GM18508 (cell line): Measurements from ENCODE around the gene EEPD1.
"Not testable (repeated sequence)": the region's sequence is repeated elsewhere in the genome, so short reads cannot be mapped to it uniquely, and the experiment has no call there.

Experiments used
- ATAC-seq: cut with Tn5 transposase; IDR thresholded peaks from one replicate; pipeline ENCODE4 v1.9.1; 2021; ENCODE audit warnings: moderate number of reproducible peaks; ENCODE audit not compliant: insufficient read depth, unreplicated experiment

The EEPD1 gene

DNA sequence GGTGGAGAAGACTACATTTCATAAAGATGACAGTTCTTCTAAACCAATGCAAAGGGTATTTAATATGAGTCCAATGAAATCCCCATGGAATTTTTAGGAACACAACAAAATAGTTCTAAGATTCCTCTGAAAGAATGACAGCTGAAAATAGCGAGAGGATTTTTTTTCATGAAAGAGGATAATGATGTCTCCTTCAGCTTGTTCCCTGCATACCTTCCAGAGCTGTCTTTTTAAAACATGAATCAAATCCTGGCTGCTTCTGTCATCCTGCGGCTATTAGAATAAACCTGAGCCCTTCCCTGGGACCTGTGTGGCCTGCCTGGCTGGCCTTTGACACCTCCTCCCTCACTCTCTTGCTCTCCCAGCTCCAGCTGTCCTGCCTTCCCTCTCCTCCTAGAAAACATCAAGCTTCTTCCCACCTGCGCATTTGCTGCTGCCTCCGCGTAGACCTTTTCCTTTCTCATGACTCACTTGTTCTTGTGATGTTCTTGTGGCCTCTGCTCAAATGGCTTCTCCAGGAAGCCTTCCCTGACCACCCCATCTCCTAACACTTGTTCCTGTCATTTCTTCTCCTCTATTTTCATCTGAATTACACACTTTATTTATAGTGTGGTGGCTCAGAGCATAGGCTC is 57.4 kb downstream of the EEPD1 start:
- no peak for ATAC-seq

DNA sequence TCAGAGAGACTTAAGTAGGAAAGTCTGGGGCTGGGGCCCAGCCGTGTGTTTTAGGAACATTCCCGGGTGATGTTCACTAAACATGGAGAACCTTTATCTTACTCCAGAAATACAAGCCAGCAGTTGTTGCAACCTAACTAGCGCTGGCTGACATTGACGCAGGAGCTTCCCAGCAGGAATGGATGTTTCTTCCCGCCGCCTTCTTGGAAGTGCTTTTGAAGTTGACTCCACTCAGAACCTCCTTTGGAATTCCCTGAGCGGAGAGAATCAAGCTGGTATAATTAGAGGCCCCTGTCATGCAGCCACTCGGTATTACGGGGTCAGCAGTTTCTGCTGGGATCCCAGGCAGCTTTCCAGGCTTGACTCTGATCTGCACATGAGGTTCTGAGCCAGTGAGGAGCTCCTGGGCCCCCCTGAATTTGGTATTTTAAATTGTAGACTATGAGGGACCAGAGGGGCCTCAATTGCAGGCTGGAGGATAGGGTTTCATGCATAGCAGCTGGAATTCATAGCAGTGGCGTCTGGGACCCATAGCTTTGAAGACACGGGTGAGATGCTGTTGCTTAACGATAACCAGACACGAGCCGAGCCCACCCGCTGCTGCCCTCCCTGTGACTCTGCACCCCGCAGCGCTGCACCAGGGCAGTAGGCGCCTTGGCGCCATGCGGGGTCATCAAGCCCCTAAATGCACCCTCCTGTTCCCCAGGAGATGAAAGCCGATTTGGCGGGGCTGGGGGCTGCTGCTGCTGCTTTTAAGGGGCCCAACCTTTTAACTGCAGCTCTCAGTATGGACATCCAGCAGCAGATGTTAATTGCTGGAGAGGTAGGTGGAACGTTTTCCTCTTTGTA is 61.8 kb downstream of the EEPD1 start:
- ATAC-seq = no peak

DNA sequence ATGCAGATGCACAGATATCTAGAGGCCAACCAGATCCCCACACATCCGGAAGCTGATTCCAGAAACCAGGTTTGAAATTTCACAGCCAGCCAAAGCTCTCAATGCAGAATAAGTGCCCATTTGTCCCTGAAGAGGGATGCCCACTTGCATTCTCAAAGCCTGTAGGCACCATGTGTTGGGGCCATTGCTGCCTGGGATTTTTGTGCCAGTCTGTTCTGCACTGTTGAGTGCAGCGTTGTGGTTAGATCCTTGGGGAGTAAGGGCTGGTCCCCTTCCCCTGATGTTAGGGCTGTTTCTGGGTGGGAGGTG is 62.4 kb downstream of the EEPD1 start:
- ATAC-seq = no peak

DNA sequence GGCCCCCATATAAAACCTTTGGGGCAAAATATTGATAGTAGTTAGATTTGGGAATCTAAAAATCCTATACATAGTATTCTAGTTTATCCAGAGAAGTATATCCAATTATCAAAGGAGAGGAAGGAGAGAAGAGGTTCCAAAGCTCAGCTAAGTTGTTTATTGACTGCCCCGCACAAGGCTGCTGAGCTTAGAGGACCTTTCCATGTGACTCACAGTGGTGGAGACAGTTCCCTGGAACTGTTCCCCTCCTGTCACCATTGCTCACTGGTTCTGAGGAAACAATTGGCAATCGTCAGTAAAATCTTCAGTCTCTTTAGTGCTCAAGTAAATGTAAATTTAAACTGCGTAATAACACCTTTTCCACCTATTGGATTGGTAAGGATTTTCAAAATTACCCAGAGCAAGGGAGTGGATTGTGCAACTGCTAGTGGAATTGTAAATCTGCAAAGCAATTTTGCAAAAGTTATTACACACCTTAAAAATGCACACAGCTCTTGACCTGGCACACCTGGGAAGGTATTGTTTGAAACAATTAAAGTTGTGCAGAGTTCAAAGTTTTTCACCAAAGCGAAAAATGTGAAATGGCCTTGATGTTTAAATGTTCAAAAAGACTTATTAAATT is 63.1 kb downstream of the EEPD1 start:
- no peak for ATAC-seq

DNA sequence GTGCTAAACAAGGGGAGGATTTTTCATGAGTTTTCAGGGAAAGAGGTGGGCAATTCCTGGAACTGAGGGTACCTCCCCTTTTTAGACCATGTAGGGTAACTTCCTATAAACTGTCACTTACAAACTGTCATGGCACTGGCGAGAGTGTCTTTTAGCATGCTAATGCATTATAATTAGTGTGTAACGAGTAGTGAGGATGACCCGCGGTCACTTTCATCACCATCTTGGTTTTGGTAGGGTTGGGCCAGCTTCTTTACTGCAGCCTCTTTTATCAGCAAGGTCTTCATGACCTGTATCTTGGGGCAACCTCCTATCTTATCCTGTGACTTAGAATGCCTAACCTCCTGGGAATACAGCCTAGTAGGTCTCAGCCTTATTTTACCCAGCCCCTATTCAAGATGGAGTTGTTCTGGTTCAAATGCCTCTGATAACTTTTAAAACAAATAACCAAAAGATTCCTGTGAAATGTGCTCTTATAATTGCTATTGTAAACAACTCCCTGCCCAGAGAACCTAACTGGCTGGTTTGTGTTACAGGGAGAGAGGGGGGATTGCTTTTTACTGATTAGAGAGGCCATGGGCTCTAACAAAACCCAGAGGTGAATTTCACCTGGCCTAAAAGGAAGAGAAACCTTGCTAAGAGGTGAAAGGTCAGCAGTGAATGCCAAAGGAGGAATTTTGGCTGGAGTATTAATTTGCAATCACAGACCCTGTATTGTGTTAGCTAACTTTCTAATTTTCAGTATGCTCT is 64.3 kb downstream of the EEPD1 start:
- no peak for ATAC-seq

DNA sequence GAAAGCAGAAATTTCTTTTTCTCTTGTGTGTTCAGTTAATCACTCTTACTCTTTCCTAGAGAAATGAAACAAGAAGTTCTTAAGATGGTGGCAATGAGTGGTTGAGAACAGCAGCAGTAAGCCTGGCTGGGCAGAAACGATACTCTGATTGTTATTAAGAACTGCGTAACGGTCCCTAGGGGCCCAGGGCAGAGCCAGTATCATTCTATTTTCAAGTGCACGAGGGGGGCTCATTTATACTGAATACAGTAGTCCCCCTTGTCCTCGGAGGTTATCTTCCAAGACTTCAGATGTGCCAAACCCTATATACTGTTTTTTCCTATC is 64.9 kb downstream of the EEPD1 start:
- no peak for ATAC-seq

DNA sequence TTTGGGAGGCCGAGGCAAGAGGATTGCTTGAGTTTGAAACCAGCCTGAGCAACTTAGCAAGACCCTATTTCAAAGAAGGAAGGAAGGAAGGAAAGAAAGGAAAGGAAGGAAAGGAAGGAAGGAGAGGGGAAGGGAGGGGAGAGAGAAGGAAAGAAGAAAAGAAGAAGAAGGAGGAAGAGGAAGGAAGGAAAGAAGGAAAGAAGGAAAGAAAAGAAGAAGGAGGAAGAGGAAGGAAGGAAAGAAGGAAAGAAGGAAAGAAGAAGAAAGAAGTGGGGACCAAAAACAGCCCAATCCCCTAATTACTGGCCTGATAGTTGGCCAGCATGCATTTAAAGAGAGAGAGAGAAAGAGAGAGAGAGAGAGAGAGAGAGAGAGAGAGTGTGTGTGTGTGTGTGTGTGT is 66.4 kb downstream of the EEPD1 start:
- ATAC-seq = no peak

DNA sequence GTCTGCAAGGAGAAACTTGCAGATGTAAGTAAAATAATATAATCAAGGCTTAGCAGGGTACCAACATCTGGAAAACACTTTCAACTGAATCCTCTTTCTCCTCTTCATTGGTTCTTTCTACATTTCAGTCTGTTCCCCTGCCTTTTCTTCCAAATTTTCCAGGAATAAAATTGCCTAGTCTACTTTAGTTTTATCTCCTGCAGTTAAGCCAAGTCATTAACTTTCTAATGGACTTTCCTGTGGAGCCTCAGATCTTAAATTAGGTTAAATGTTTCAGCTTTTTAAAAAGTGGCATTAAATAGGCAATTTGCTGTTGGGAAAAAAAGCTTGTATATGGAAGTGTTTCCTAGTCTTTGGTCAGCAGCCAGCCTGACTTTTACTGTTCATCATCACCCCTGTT is 70.8 kb downstream of the EEPD1 start:
- no peak for ATAC-seq

DNA sequence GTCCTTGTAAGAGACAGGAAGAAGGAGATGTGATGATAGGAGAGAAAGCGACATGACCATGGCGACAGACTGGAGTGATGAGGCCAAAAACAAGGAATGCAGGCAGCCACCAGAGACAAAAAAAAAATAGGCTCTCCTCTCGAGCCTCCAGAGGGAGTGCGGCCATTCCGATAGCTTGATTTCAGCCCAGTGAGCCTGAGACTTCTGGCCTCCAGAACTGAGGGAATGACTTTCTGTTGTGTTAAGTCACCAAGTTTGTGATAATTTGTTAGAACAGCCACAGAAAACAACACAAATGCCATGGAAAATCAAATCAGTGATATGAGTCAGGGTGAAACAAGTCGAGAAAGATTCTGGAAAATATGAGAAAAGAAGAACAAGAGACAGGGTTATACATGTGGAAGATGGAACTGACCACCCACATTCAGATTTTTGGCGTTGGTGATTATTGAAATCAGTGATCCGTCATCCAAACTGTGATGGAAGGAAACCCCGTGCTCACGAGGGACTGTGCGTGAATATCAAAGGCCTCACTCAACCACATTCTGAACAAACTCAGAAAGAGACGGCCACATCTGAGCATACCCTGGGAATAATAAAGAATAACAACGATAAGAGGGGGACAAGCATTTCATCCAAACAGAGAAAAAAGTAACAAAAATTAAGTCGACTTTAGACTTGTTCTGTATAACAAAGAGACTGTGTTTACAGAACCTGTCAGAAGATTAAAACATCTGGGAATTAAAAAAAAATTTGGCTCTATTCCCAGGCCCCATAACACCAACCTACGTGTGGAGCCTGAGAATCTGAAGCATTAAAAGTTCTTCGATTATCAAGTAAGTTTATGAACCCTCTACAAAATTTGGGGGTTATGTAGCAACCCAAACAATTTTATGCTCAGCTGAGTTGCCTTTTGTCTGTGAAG is 72.1 kb downstream of the EEPD1 start:
- no peak for ATAC-seq

DNA sequence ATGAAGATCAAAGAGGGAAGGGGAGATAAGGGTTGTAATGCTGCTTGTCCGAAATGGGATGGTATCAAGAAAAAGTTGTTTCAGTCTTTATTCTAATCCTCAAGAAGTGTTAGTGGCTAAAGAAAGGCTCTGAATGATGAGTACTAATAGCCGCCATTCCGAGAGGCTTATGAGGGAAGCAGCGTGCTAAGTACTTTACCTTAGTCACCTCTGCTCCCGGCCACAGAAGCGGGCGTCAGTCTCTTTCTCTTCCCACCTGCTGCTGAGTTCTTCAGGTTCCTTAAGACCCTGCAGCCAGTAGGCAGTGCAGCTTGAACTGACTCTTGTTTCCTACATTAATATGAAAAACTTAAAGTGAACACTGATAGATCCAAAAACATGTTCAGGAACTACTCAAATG is 73.1 kb downstream of the EEPD1 start:
- no peak for ATAC-seq

DNA sequence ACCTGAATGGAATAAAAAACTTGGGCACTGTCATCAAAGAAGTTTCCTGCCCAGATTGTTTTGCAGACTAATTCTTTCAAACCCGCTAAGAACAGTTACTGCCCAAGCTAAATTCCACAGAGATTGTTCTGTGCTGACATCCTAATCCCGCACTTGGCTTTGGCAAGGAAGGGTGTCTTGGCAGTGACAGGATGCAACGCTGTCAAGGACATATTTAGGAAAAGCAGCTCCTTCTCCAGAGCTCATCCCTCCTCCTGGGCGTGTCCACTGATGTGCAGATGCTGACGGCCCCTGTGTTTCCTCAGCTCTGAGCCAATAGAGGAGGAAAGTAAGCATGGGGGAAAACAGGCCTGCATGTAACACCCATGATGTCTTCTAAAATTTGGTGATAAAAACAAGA is 74.2 kb downstream of the EEPD1 start:
- ATAC-seq = no peak

DNA sequence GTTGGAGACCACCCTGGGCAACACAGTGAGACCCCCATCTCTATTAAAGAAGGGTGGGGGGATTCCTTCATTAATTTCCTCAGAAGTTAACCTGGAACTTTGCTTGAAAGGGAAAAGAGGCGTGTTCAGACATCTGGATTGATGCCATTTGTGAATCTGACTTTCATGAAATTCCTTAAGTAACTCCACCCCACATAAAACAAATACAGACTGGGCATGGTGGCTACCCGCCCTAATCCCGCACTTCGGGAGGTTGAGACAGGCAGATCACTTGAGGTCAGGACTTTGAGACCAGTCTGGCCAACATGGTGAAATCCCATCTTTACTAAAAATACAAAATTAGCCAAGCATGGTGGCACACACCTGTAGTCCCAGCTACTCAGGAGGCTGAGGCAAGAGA is 75.0 kb downstream of the EEPD1 start:
- ATAC-seq = no peak

DNA sequence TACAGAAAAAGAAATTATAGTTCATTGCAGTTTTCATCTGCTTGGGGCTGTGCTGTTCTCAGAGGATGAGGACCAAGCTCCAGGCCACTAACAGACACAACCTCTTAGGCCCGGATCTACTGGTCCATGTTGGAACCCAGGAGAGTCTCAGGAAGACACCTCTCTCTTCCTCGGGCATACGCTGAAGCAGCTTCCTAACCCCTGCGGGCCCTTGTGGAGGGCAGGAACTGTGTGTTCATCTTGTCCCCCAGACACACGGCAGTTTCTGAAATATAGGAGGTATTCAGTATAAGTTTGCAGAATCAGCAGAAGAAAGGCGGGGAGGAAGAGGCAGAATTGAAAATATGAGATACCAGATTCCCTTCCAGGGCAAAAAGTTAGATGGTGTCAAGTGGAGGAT is 78.4 kb downstream of the EEPD1 start:
- ATAC-seq = no peak

DNA sequence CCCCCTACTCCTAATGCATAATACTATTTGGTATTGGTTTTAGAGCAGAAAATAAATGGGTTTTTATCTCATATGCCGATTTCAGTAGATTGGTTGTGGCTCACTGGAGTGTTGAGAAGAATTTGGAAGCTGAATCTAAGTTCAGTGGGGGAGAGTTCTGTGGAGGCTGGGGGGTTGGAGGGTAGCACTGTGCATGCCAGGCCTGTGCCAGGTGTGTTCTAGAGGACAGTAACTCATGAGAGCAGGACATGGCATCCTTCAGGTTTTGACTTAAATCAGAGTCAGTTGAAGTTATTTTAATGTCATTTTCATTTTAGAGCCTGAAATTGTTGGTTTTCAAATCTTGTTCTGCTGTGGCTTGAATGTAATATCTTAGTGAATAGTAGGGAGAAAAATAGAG is 79.5 kb downstream of the EEPD1 start:
- no peak for ATAC-seq

DNA sequence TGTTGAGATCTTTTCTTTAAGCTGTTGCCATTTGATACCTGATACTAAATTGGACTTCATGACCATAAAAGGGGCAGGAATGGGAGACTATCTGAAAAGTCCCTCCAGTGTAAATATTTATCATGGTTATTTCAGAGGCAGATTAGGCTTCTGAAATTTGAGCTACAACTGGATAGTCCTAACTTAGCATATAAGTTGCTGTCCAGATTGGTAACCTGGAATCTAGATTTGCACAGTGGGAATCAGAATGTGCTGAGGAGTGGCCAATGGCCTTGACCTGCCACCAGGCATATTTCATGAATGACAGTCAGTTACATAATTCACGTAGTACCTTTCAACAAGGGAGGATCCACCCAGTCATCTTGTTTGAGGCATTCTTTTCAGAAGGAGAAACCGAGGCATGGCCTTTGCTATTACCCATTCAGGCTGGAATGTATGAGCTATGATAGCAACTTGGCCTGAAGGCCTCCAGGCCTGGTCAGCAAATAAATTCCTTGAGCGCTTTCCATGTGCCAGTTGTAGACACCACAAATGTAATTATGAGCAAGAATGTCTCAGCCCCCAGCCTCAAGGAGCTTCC is 80.0 kb downstream of the EEPD1 start:
- no peak for ATAC-seq

DNA sequence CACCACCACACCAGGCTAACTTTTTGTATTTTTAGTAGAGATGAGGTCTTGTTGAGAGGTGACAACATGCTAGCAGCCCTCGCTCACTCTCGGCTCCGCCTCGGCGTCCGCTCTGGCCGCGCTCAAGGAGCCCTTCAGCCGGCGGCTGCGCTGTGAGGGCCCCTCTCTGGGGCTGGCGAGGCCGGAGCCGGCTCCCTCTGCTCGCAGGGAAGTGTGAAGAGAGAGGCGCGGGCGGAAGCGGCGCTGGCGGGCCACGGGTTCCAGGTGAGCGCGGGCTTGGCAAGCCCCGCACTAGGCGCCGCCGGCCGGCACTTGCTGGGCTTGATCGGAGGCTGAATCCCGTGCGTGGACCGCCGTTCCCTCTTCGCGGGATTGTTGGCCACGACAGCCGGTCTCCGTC is 83.0 kb downstream of the EEPD1 start:
- no peak for ATAC-seq

DNA sequence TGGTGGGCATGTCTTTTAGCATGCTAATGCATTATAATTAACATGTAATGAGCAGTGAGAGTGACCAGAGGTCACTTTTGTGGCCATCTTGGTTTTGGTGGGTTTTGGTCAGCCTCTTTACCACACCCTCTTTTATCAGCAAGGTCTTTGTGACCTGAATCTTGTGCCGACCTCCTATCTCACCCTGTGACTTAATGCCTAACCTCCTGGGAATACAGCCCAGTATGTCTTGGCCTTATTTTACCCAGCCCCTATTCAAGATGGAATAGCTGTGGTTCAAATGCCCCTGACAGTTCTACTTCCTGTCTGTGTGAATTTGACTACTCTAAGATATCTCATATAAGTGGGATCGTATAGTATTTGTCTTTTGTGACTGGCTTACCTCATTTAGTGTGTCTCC is 85.1 kb downstream of the EEPD1 start:
- no peak for ATAC-seq

DNA sequence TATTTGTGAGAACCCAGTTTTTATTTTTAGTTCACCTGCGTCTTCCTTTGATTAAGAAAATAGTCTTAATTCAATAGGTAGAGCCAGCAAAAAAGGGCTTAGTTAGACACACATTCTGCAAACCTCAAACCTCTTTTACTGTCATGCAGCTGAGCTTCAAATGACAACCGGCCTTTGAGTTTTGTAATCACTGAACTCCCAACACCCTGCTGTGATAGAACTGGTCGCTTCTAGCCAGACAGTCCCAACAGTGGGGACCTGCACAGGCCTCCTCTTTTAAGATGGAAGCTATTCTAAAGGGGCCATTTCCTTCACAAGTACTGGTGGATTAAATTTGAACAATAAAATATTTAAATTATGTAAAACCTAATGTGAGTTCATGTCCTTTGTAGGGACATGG is 90.3 kb downstream of the EEPD1 start:
- not testable (repeated sequence) for ATAC-seq

DNA sequence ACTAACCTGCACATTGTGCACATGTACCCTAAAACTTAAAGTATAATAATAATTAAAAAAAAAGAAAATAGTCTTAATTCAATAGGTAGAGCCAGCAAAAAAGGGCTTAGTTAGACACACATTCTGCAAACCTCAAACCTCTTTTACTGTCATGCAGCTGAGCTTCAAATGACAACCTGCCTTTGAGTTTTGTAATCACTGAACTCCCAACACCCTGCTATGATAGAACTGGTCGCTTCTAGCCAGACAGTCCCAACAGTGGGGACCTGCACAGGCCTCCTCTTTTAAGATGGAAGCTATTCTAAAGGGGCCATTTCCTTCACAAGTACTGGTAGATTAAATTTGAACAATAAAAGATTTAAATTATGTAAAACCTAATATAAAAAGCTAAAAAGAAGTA is 90.9 kb downstream of the EEPD1 start:
- not testable (repeated sequence) for ATAC-seq

DNA sequence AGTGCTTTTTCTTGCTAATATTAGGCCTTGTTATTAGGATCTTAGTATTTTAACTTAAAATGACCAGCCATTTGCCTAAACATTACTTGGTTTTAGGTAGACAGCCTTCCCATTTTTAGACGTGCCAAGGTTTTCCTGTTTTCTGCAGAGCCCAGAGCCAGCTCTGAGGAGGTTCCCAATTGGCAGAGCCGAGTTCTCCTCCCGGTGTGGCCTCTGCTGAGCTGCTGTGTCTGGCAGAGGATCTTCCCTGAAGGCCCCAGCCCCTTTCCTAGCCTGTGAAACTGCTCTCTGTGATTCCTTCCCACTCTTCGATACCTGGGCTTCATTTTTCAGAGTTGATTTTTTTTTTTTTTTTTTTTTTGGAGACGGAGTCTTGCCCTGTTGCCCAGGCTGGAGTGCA is 91.4 kb downstream of the EEPD1 start:
- no peak for ATAC-seq
